WTC11 (cell line): ENCODE results near the gene FBRSL1. TPM values are rescaled to one million over a fixed set of nuclear protein-coding genes. Genes with fewer than 3 reads are reported as not detected.

Source experiments
- ATAC-seq: fragments of 200-7000 bp; cut with Tn5 transposase; 2 replicates; pipeline ENCODE4 v1.10.0; 2021; ENCODE audit warnings: mild to moderate bottlenecking, moderate library complexity
- CTCF ChIA-PET: fragments of 300-600 bp; sonication (Branson Sonifier 250); formaldehyde crosslinking; loops from one replicate; lab custom pipeline; 2021; ENCODE audit warnings: antibody characterized with exemption; lab: Charles Lee
- POLR2A ChIA-PET: fragments of 350-600 bp; sonication (Branson Sonifier 250); formaldehyde crosslinking; loops from one replicate; lab custom pipeline; 2021; ENCODE audit warnings: antibody characterized with exemption; lab: Charles Lee
- DNase-seq: peaks from one replicate; pipeline ENCODE4 v3.0.0; 2021; ENCODE audit warnings: low spot score
- H3K27ac Mint-ChIP-seq: 2 replicates; pipeline ENCODE4 v1.8.0; 2021; ENCODE audit warnings: mixed read lengths
- H3K27me3 Mint-ChIP-seq: 2 replicates; pipeline ENCODE4 v1.8.0; 2021; ENCODE audit warnings: low read depth, mild to moderate bottlenecking, moderate library complexity, mixed read lengths
- H3K36me3 Mint-ChIP-seq: 2 replicates; pipeline ENCODE4 v1.8.0; 2021; ENCODE audit warnings: mixed read lengths
- H3K4me1 Mint-ChIP-seq: 2 replicates; pipeline ENCODE4 v1.8.0; 2022; ENCODE audit warnings: mixed read lengths
- H3K4me3 Mint-ChIP-seq: 2 replicates; pipeline ENCODE4 v1.8.0; 2021; ENCODE audit warnings: mild to moderate bottlenecking, moderate library complexity, mixed read lengths
- H3K9me3 Mint-ChIP-seq: 2 replicates; pipeline ENCODE4 v1.8.0; 2021; ENCODE audit warnings: mixed read lengths
- ATF6 ChIP-seq: sonication (generic); formaldehyde crosslinking; IDR thresholded peaks from 2 replicates; pipeline ENCODE4 v1.8.1; 2023; ENCODE audit warnings: mild to moderate bottlenecking, missing genetic modification reagents
- CREB1 ChIP-seq: sonication (generic); formaldehyde crosslinking; IDR thresholded peaks from 2 replicates; pipeline ENCODE4 v1.8.0; 2023; ENCODE audit warnings: mild to moderate bottlenecking, missing genetic modification reagents
- CREM ChIP-seq: sonication (generic); formaldehyde crosslinking; IDR thresholded peaks from 2 replicates; pipeline ENCODE4 v1.8.1; 2022; ENCODE audit warnings: mild to moderate bottlenecking, missing genetic modification reagents, moderate library complexity
- KAT7 ChIP-seq: sonication (generic); formaldehyde crosslinking; IDR thresholded peaks from 2 replicates; pipeline ENCODE4 v1.8.1; 2023; ENCODE audit warnings: missing genetic modification reagents, mild to moderate bottlenecking, borderline replicate concordance
- MLX ChIP-seq: sonication (generic); formaldehyde crosslinking; IDR thresholded peaks from 2 replicates; pipeline ENCODE4 v1.8.1; 2023; ENCODE audit warnings: mild to moderate bottlenecking, missing genetic modification reagents, moderate library complexity
- OVOL2 ChIP-seq: fragments of 250-450 bp; sonication (Bioruptor Pico); IDR thresholded peaks from 2 replicates; pipeline ENCODE4 v1.9.0; 2021; ENCODE audit warnings: mild to moderate bottlenecking, borderline replicate concordance
- SMAD3 ChIP-seq: sonication (generic); formaldehyde crosslinking; IDR thresholded peaks from 2 replicates; pipeline ENCODE4 v1.8.0; 2022; ENCODE audit warnings: missing genetic modification reagents, mild to moderate bottlenecking, borderline replicate concordance
- SP1 ChIP-seq: sonication (generic); formaldehyde crosslinking; conservative IDR thresholded peaks from 2 replicates; pipeline ENCODE4 v1.8.1; 2022; ENCODE audit warnings: missing genetic modification reagents
- USF2 ChIP-seq: sonication (generic); formaldehyde crosslinking; IDR thresholded peaks from 2 replicates; pipeline ENCODE4 v1.8.1; 2023; ENCODE audit warnings: mild to moderate bottlenecking, missing genetic modification reagents, moderate library complexity
- ZBTB43 ChIP-seq: sonication (generic); formaldehyde crosslinking; IDR thresholded peaks from 2 replicates; pipeline ENCODE4 v1.8.1; 2023; ENCODE audit warnings: mild to moderate bottlenecking, missing genetic modification reagents
- ZNF219 ChIP-seq: sonication (generic); formaldehyde crosslinking; IDR thresholded peaks from 2 replicates; pipeline ENCODE4 v1.8.0; 2023; ENCODE audit warnings: missing genetic modification reagents, mild to moderate bottlenecking, borderline replicate concordance
- ZNF425 ChIP-seq: fragments of 250-450 bp; sonication (Bioruptor Pico); conservative IDR thresholded peaks from 2 replicates; pipeline ENCODE4 v1.9.0; 2021; ENCODE audit warnings: mild to moderate bottlenecking
- total RNA-seq: library from RNA; stranded (reverse); gene quantifications from 3 replicates; pipeline ENCODE4 v1.2.3, GENCODE V29; 2021

The FBRSL1 gene
- total RNA-seq, 1 experiment from 2014 or later: 129 TPM

GRCh38 chr12:132558042-132558856 is 68.3 kb downstream of the FBRSL1 start:
- H3K4me3 Mint-ChIP-seq: no peak overlapping the region
- ChIA-PET CTCF (interaction anchor here (2.5 kb wide), 1 partner anchor 144 kb away, joined by 16 read pairs; no protein-coding TSS in a partner anchor), POLR2A (no interaction called here)
- TF ChIP-seq ZNF219 (CRISPR knock-in tag) (no peak), CREB1 (CRISPR knock-in tag) (no peak), USF2 (CRISPR knock-in tag) (no peak)
- no peaks in the 10 kb centered on the region for H3K9me3 Mint-ChIP-seq
- peaks cover 58% of the 10 kb centered on the region for H3K27me3 Mint-ChIP-seq
- ATAC-seq (no peak), DNase-seq (no peak)
- H3K27ac Mint-ChIP-seq: no peak overlapping the region
- peaks cover 2% of the 10 kb centered on the region; the same call in 1 of the 2 replicates for H3K4me1 Mint-ChIP-seq
- H3K36me3 Mint-ChIP-seq: no peaks in the 10 kb centered on the region

GRCh38 chr12:132558861-132559623 is 69.1 kb downstream of the FBRSL1 start:
- no peaks in the 10 kb centered on the region for H3K9me3 Mint-ChIP-seq
- DNase-seq: no peak
- H3K27ac Mint-ChIP-seq: no peak overlapping the region
- peaks cover 2% of the 10 kb centered on the region; the same call in 1 of the 2 replicates for H3K4me1 Mint-ChIP-seq
- CTCF ChIA-PET: interaction anchor here (0.6 to 2.5 kb wide), 5 partner anchors 41 to 154 kb away, joined by 3 to 16 read pairs (median 4); no protein-coding TSS in a partner anchor
- ATAC-seq: no peak
- POLR2A ChIA-PET: interaction anchor here (0.6 kb wide), 1 partner anchor 9 kb away, joined by 3 read pairs; no protein-coding TSS in a partner anchor
- H3K36me3 Mint-ChIP-seq: no peaks in the 10 kb centered on the region
- TF ChIP-seq KAT7 (CRISPR knock-in tag): no peak
- no peak for TF ChIP-seq SMAD3 (CRISPR knock-in tag)
- TF ChIP-seq SP1 (CRISPR knock-in tag): no peak
- TF ChIP-seq ZNF425 (CRISPR knock-in tag): no peak
- TF ChIP-seq MLX: no peak
- TF ChIP-seq CREM (CRISPR knock-in tag): no peak
- TF ChIP-seq ZBTB43: no peak
- TF ChIP-seq OVOL2 (CRISPR knock-in tag): no peak
- no peak for TF ChIP-seq ATF6
- TF ChIP-seq, all 79 proteins: peak for 0
- peaks cover 50% of the 10 kb centered on the region for H3K27me3 Mint-ChIP-seq
- H3K4me3 Mint-ChIP-seq: peak overlapping the region; percentile 69
